GM19438 (cell line): Measurements from ENCODE around the gene DPT.

Source experiments
- ATAC-seq: cut with Tn5 transposase; IDR thresholded peaks from one replicate; pipeline ENCODE4 v1.9.1; 2021; ENCODE audit warnings: low read depth; ENCODE audit not compliant: unreplicated experiment

Gene DPT

GRCh38 chr1:168706391-168706992 lies 22.5 kb downstream of the DPT start:
- ATAC-seq = no peak

GRCh38 chr1:168700575-168701268 lies 28.3 kb downstream of the DPT start:
- ATAC-seq = no peak

- ATAC-seq = no peak
Measured at GRCh38 chr1:168698453-168698852, 30.6 kb downstream of the DPT start.

GRCh38 chr1:168697356-168698126 lies 31.5 kb downstream of the DPT start:
- ATAC-seq = no peak

- no peak for ATAC-seq
Measured at GRCh38 chr1:168696125-168696760, 32.8 kb downstream of the DPT start.

- ATAC-seq = no peak
Measured at GRCh38 chr1:168693872-168694238, 35.2 kb downstream of the DPT start.

GRCh38 chr1:168693197-168693871 lies 35.7 kb downstream of the DPT start:
- ATAC-seq = no peak

GRCh38 chr1:168692472-168692871 lies 36.5 kb downstream of the DPT start:
- ATAC-seq = no peak

GRCh38 chr1:168691541-168691940 lies 37.5 kb downstream of the DPT start:
- no peak for ATAC-seq

- no peak for ATAC-seq
Measured at GRCh38 chr1:168689726-168690602, 39.0 kb downstream of the DPT start.

GRCh38 chr1:168689327-168689657 lies 39.7 kb downstream of the DPT start:
- no peak for ATAC-seq

- ATAC-seq = no peak
Measured at GRCh38 chr1:168688644-168689326, 40.2 kb downstream of the DPT start.

GRCh38 chr1:168687816-168688215 lies 41.2 kb downstream of the DPT start:
- no peak for ATAC-seq

GRCh38 chr1:168686666-168687065 lies 42.3 kb downstream of the DPT start:
- no peak for ATAC-seq

GRCh38 chr1:168683871-168684270 lies 45.1 kb downstream of the DPT start:
- no peak for ATAC-seq

GRCh38 chr1:168676861-168677260 lies 52.1 kb downstream of the DPT start:
- no peak for ATAC-seq

GRCh38 chr1:168676029-168676812 lies 52.8 kb downstream of the DPT start:
- ATAC-seq = no peak

- no peak for ATAC-seq
Measured at GRCh38 chr1:168673974-168674683, 54.9 kb downstream of the DPT start.
